Retinal pigment epithelial cell (primary cell): ENCODE measurements around the gene NUCKS1.

Experiments
- DNase-seq: peaks from one replicate; pipeline ENCODE4 v3.0.0-alpha.2; 2010; ENCODE audit warnings: low read depth
- H3K4me3 ChIP-seq: 2 replicates; pipeline ENCODE4 v1.5.1; 2011; ENCODE audit warnings: mild to moderate bottlenecking, low read length, control low read depth, moderate library complexity
- TF ChIP-seq, protein P1 (sequence below): conservative IDR thresholded peaks from 2 replicates; pipeline ENCODE4 v1.5.1; 2011; ENCODE audit warnings: low read depth, low read length, control low read depth, inconsistent platforms

The NUCKS1 gene

DNA sequence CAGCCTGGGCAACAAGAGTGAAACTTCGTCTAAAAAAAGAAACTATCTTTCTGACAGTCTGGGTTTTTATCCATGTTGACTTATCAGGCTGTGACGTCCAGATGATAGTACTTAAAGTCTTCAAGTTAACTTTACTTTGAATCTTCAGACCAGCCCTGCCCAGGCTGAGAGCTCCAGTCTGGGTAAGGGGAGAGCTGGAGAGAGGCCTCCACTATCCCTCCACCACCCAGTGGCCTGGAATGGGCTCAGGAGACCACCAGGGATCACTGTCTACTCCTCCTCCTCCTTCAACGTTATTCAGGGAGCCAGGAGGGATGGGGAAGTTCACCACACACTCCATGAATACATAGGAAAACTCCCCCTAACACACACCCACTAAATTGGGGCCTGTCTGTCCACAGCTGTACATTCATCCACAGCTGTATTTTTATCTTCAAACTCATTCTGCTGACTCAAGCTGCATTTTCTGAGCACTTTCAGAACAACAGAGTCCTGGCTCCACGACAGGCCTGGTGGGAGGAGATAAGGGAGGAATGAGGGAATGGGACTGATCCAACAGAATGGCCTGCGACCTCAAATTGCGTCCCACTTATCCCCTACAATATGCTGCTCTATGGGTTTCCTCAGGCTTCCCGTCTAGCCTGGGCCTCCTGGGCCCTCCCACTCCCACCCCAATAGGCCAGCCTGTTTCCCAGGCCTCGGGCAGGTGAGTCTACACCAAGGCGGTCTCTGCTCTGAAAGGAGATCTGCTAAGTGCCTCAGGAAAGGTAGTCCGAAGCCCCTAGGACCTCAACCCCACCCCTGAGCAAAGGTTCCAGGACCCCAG lies 71.5 kb downstream of the NUCKS1 start:
- H3K4me3 ChIP-seq = no peak overlapping the region
- TF ChIP-seq, protein P1, sequence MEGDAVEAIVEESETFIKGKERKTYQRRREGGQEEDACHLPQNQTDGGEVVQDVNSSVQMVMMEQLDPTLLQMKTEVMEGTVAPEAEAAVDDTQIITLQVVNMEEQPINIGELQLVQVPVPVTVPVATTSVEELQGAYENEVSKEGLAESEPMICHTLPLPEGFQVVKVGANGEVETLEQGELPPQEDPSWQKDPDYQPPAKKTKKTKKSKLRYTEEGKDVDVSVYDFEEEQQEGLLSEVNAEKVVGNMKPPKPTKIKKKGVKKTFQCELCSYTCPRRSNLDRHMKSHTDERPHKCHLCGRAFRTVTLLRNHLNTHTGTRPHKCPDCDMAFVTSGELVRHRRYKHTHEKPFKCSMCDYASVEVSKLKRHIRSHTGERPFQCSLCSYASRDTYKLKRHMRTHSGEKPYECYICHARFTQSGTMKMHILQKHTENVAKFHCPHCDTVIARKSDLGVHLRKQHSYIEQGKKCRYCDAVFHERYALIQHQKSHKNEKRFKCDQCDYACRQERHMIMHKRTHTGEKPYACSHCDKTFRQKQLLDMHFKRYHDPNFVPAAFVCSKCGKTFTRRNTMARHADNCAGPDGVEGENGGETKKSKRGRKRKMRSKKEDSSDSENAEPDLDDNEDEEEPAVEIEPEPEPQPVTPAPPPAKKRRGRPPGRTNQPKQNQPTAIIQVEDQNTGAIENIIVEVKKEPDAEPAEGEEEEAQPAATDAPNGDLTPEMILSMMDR = no peak
- no peak for DNase-seq

DNA sequence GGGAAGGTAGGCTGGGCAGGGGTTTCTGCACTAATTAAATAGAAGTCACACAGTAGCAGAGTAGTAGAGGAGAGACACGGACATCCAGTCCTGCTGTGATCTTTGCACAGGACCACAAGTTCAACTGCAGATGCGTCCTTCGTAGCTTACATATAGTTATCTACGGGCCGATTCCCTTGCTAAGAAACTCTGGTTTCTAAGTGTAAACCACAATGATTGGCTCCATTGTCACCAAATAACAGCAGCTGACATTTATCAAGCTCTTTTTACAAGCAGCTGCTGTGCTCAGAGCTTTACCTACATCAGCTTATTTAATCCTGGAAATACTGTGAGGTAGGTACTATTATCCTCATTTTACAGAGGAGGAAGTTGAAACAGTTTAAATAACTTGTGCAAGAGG lies 72.8 kb downstream of the NUCKS1 start:
- no peak for DNase-seq
- no peak overlapping the region for H3K4me3 ChIP-seq
- TF ChIP-seq, protein P1 = no peak

DNA sequence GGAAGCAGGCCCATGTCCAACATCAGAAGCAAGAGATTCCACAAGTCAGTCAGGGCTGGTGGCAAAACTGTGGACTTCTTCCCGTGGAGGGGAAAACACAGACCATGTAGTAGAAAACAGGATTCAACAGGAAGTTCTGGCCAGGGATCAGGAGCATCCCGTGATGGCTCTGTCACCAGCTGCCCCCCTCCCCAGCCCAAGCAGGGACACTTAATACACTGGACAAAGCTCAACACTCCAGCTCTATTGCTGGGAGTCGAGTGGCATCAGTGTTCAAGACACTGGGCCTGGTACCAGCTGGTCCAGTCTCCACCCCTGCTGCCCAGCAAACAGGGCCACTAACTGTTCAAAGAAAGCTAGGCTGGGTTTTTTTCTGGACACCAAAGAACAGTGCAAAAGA lies 73.4 kb downstream of the NUCKS1 start:
- DNase-seq = no peak
- no peak overlapping the region for H3K4me3 ChIP-seq
- TF ChIP-seq, protein P1 = no peak

DNA sequence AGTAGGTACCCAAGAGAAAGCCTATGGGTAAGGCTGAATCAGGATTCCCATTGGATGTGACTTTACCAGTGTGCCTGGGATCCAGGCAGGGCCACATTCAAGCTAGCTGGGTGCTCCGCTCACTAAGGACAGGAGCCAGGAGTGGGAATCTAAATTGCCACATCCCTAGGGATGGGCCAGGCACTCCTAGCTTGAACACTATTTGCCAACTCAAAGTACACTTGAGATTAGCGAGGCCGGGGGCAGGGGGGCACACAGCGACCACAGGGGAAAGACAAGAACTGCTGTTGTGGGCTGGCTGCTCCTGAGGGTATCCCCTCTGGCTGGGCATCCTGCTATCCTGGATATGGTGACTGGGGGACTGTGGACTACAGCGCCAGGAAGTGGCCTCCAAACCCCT lies 74.0 kb downstream of the NUCKS1 start:
- DNase-seq = no peak
- TF ChIP-seq, protein P1 = no peak
- H3K4me3 ChIP-seq = no peak overlapping the region

DNA sequence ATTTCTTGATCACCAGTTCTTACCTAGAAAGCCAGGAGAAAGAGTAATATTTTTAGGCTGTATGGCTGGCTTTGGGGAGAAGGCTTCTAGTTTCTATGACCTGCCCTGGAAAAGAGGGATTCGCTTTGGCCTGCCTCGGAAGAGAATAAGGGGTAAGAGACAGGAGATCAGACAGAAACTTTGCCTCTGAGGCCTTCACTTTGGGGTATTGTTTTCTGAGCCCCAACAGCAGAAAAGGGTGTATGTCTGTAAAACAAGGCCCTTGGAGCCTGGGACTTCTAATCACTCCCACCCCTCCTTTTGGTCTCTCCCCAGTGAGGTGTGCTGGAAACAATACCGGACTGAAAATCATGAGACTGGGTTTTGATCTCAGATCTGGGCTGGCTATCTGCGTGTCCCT lies 74.7 kb downstream of the NUCKS1 start:
- TF ChIP-seq, protein P1 = no peak
- no peak for DNase-seq

DNA sequence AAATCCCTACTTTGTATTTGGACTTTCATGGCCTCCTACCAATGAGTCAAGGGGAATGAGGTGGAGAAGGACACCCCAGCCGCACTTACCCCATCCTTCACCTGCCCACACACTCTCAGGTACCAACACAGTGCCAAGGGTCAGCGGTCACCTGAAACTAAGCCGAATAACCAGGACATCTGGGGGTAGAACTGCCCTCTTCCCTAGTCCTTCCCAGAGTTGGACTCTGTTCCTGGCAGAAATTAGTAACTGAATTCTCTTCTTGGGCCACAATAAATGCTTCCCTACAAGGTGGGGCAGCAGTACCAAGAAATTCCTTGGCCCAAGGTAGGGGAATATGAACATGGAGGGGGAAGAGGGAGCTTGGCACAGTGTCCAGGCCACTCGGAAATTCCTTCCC lies 77.0 kb downstream of the NUCKS1 start:
- TF ChIP-seq, protein P1 = no peak
- H3K4me3 ChIP-seq = no peak overlapping the region
- DNase-seq = no peak

More for the DNA sequence above, 74.7 kb downstream of the NUCKS1 start:
- no peak overlapping the region for H3K4me3 ChIP-seq

DNA sequence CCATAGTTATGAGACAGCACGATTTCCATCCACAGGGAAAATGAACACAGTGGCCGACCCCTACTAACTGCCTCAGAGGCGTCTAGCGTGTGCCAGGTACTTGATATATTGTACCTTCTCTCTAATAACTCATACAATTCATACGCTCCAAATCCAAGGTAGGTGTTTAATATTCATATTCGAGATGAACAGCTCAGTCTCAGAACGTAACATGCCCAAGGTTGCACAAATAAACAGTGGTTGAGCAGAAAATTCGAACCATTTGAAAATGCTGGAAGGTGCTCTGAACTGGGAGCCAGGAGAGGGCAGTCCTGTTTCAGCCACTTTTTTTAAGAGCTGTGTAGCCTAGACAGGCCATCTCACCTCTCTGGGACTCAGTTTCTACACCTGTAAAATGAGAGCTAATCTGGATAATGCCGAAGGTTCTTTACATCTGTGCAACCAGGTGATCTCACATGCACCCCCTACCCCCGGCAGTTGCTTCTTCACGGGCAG lies 77.5 kb downstream of the NUCKS1 start:
- TF ChIP-seq, protein P1 = peak; percentile 22
- no peak overlapping the region for H3K4me3 ChIP-seq
- DNase-seq = no peak
